Activated B cell treated with CpG ODN at 0.5 μM for 24 hours (primary cell): ENCODE data around the gene C1GALT1C1. TPM values are rescaled to one million over a fixed set of nuclear protein-coding genes. Genes with fewer than 3 reads are reported as not detected.

Source experiments
- ATAC-seq: fragments of 200-7000 bp; cut with Tn5 transposase; one replicate; pipeline ENCODE4 v1.10.0; 2021; ENCODE audit warnings: low read depth, mild to moderate bottlenecking, moderate library complexity
- CTCF ChIA-PET: fragments of 350-600 bp; sonication (Branson Sonifier 250); formaldehyde crosslinking; loops from one replicate; lab custom pipeline; 2021; ENCODE audit warnings: antibody characterized with exemption; lab: Charles Lee
- POLR2A ChIA-PET: fragments of 350-600 bp; sonication (Branson Sonifier 250); formaldehyde crosslinking; loops from one replicate; lab custom pipeline; 2021; ENCODE audit warnings: antibody characterized with exemption; lab: Charles Lee
- DNase-seq: peaks from one replicate; pipeline ENCODE4 v3.0.0; 2022
- H3K27ac Mint-ChIP-seq: one replicate; pipeline ENCODE4 v1.8.0; 2020; ENCODE audit warnings: mixed read lengths
- H3K27me3 Mint-ChIP-seq: one replicate; pipeline ENCODE4 v1.8.0; 2021; ENCODE audit warnings: mixed read lengths
- H3K36me3 Mint-ChIP-seq: one replicate; pipeline ENCODE4 v1.8.0; 2021; ENCODE audit warnings: low read depth, mixed read lengths
- H3K4me1 Mint-ChIP-seq: one replicate; pipeline ENCODE4 v1.8.0; 2021; ENCODE audit warnings: mixed read lengths
- H3K4me3 Mint-ChIP-seq: one replicate; pipeline ENCODE4 v1.8.0; 2020; ENCODE audit warnings: mild to moderate bottlenecking, mixed read lengths
- H3K9me3 Mint-ChIP-seq: one replicate; pipeline ENCODE4 v1.8.0; 2020; ENCODE audit warnings: mixed read lengths
- CTCF ChIP-seq: fragments of 200-600 bp; IDR thresholded peaks from one replicate; pipeline ENCODE4 v1.8.0; 2022; ENCODE audit warnings: antibody characterized with exemption, mild to moderate bottlenecking
- intact Hi-C: fragments of 100-400 bp; cut with micrococcal nuclease; formaldehyde crosslinking; loops from one replicate; pipeline ENCODE4 v1.15.1; 2024
- total RNA-seq: library from RNA; stranded (reverse); gene quantifications from 2 replicates; pipeline ENCODE4 v1.2.3, GENCODE V29; 2022

Gene C1GALT1C1
- total RNA-seq, 1 donor from 2014 or later, result 8.7 TPM

GRCh38 chrX:120625371-120625770 is 4.5 kb downstream of the C1GALT1C1 start:
- Mint-ChIP-seq H3K36me3 (peaks cover 18% of the 10 kb centered on the region), H3K27ac (no peak overlapping the region), H3K4me1 (peaks cover 8% of the 10 kb centered on the region), H3K27me3 (no peaks in the 10 kb centered on the region), H3K4me3 (no peak overlapping the region), H3K9me3 (no peaks in the 10 kb centered on the region)
- DNase-seq, result no peak
- intact Hi-C loops, result loop anchor here (10.0 kb wide), 2 partner anchors 371 to 1161 kb away; partner anchors contain the start of genes SLC25A5 and ZBTB33
- POLR2A ChIA-PET, result interaction anchor here (1.3 kb wide), 1 partner anchor 21 kb away, joined by 6 read pairs; the partner anchor contains the start of gene MCTS1
- CTCF ChIA-PET, result no interaction called here
- no peak for ATAC-seq
- TF ChIP-seq CTCF, result no peak

- no peaks in the 10 kb centered on the region for H3K27me3 Mint-ChIP-seq
- H3K9me3 Mint-ChIP-seq, result no peaks in the 10 kb centered on the region
- no peak for TF ChIP-seq CTCF
- H3K4me3 Mint-ChIP-seq, result no peak overlapping the region
- POLR2A ChIA-PET, result interaction anchor here (1.0 to 2.2 kb wide), 2 partner anchors 12 to 57 kb away, joined by 3 to 9 read pairs; partner anchors contain the start of genes C1GALT1C1 and CUL4B
- peaks cover 27% of the 10 kb centered on the region for H3K36me3 Mint-ChIP-seq
- peaks cover 14% of the 10 kb centered on the region for H3K4me1 Mint-ChIP-seq
- H3K27ac Mint-ChIP-seq, result peak overlapping the region; percentile 41
- CTCF ChIA-PET, result no interaction called here
- intact Hi-C loops, result no loop called here
- DNase-seq (no peak), ATAC-seq (no peak)
Measured at GRCh38 chrX:120617996-120618630, 11.7 kb downstream of the C1GALT1C1 start.

GRCh38 chrX:120614816-120615215 is 15.0 kb downstream of the C1GALT1C1 start:
- Mint-ChIP-seq H3K4me1 (peaks cover 14% of the 10 kb centered on the region), H3K4me3 (no peak overlapping the region), H3K36me3 (peaks cover 35% of the 10 kb centered on the region), H3K9me3 (no peaks in the 10 kb centered on the region), H3K27me3 (no peaks in the 10 kb centered on the region), H3K27ac (no peak overlapping the region)
- no peak for DNase-seq
- no peak for TF ChIP-seq CTCF
- ATAC-seq, result no peak
- intact Hi-C loops, result no loop called here
- CTCF ChIA-PET, result no interaction called here
- POLR2A ChIA-PET, result no interaction called here

GRCh38 chrX:120612086-120612485 is 17.8 kb downstream of the C1GALT1C1 start:
- no peak overlapping the region for H3K27ac Mint-ChIP-seq
- CTCF ChIA-PET, result no interaction called here
- DNase-seq (no peak), ATAC-seq (no peak)
- intact Hi-C loops, result no loop called here
- H3K4me3 Mint-ChIP-seq, result no peak overlapping the region
- POLR2A ChIA-PET, result no interaction called here
- H3K9me3 Mint-ChIP-seq, result no peaks in the 10 kb centered on the region
- peaks cover 3% of the 10 kb centered on the region for H3K4me1 Mint-ChIP-seq
- H3K27me3 Mint-ChIP-seq, result no peaks in the 10 kb centered on the region
- no peak for TF ChIP-seq CTCF
- H3K36me3 Mint-ChIP-seq, result peaks cover 48% of the 10 kb centered on the region

- peaks cover 8% of the 10 kb centered on the region for H3K4me1 Mint-ChIP-seq
- H3K9me3 Mint-ChIP-seq, result no peaks in the 10 kb centered on the region
- ATAC-seq (peak; percentile 55), DNase-seq (no peak)
- H3K27ac Mint-ChIP-seq, result peak overlapping the region; percentile 94
- POLR2A ChIA-PET, result interaction anchor here (0.7 to 3.8 kb wide), 14 partner anchors 21 to 354 kb away, joined by 3 to 139 read pairs (median 6); partner anchors contain the start of genes C1GALT1C1, CUL4B and ZBTB33
- TF ChIP-seq CTCF, result no peak
- CTCF ChIA-PET, result no interaction called here
- peaks cover 27% of the 10 kb centered on the region for H3K36me3 Mint-ChIP-seq
- no peaks in the 10 kb centered on the region for H3K27me3 Mint-ChIP-seq
- peak overlapping the region; percentile 93 for H3K4me3 Mint-ChIP-seq
- intact Hi-C loops, result loop anchor here (1.0 to 2.0 kb wide), 3 partner anchors 26 to 68 kb away; partner anchors contain the start of gene C1GALT1C1
Measured at GRCh38 chrX:120604361-120604782, 25.5 kb downstream of the C1GALT1C1 start.
